GM23338 (cell line): ENCODE data around the gene MXRA7.

Experiments used
- CREB1 ChIP-seq: fragments of 250-450 bp; sonication (Bioruptor Pico); IDR thresholded peaks from 2 replicates; pipeline ENCODE4 v1.5.0; 2020; ENCODE audit warnings: low read depth, mild to moderate bottlenecking, moderate library complexity
- CTCF ChIP-seq, 2 experiments: fragments of 200-600 bp in 1 of 2; sonication (generic) in 1 of 2; conservative IDR thresholded peaks; 2 replicates each; pipeline versions ENCODE4 v1.5.1 to v1.6.1; 2016 to 2017; ENCODE audit warnings: antibody characterized with exemption in 2 of 2, low read depth in 2 of 2, mild to moderate bottlenecking in 2 of 2, moderate library complexity in 1 of 2
- ETS1 ChIP-seq: IDR thresholded peaks from 2 replicates; pipeline ENCODE4 v1.6.1; 2016; ENCODE audit warnings: antibody characterized with exemption
- EZH2 ChIP-seq: fragments of 200-600 bp; sonication (generic); IDR thresholded peaks from one replicate; pipeline ENCODE4 v1.8.0; 2017; ENCODE audit warnings: antibody characterized with exemption, mild to moderate bottlenecking, low read depth; ENCODE audit not compliant: unreplicated experiment
- EZH2phosphoT487 ChIP-seq: fragments of 200-600 bp; sonication (generic); IDR thresholded peaks from one replicate; pipeline ENCODE4 v1.8.1; 2018; ENCODE audit warnings: antibody characterized with exemption; ENCODE audit not compliant: unreplicated experiment
- JUNB ChIP-seq: IDR thresholded peaks from one replicate; pipeline ENCODE4 v1.6.1; 2016; ENCODE audit warnings: antibody characterized with exemption; ENCODE audit not compliant: unreplicated experiment
- NANOG ChIP-seq: IDR thresholded peaks from 2 replicates; pipeline ENCODE4 v1.6.1; 2016; ENCODE audit warnings: antibody characterized with exemption, borderline replicate concordance
- POLR2AphosphoS5 ChIP-seq: IDR thresholded peaks from 2 replicates; pipeline ENCODE4 v1.6.1; 2016; ENCODE audit warnings: antibody characterized with exemption, low read depth
- REST ChIP-seq: IDR thresholded peaks from one replicate; pipeline ENCODE4 v1.6.1; 2018; ENCODE audit warnings: antibody characterized with exemption; ENCODE audit not compliant: unreplicated experiment
- STAT1 ChIP-seq: IDR thresholded peaks from one replicate; pipeline ENCODE4 v1.6.1; 2016; ENCODE audit warnings: antibody characterized with exemption; ENCODE audit not compliant: unreplicated experiment
- ZNF114 ChIP-seq: fragments of 250-450 bp; sonication (Bioruptor Pico); IDR thresholded peaks from 2 replicates; pipeline ENCODE4 v1.5.0; 2020; ENCODE audit warnings: mild to moderate bottlenecking, moderate library complexity
- ZNF331 ChIP-seq: fragments of 250-450 bp; sonication (Bioruptor Pico); IDR thresholded peaks from 2 replicates; pipeline ENCODE4 v1.5.0; 2020; ENCODE audit warnings: low read depth, mild to moderate bottlenecking, moderate library complexity
- ZNF462 ChIP-seq: fragments of 250-450 bp; sonication (Bioruptor Pico); IDR thresholded peaks from 2 replicates; pipeline ENCODE4 v1.5.0; 2020; ENCODE audit warnings: mild to moderate bottlenecking, moderate library complexity

- no peak for TF ChIP-seq POLR2AphosphoS5
- TF ChIP-seq CTCF (conservative IDR thresholded peaks at IDR 0.05; ENCODE audit: low read depth in 2 of 2) = no peak
- no peak for TF ChIP-seq EZH2phosphoT487
- TF ChIP-seq EZH2 = no peak
- TF ChIP-seq CREB1 (CRISPR knock-in tag) = no peak
- no peak for TF ChIP-seq REST
- TF ChIP-seq ETS1 = no peak
- TF ChIP-seq ZNF114 (CRISPR knock-in tag) = no peak
- no peak for TF ChIP-seq NANOG
- TF ChIP-seq JUNB = no peak
- no peak for TF ChIP-seq ZNF462 (CRISPR knock-in tag)
- no peak for TF ChIP-seq ZNF331 (CRISPR knock-in tag)
- no peak for TF ChIP-seq STAT1
These were observed 67.1 kb downstream of the MXRA7 start, which contains the start of gene ST6GALNAC1 for GRCh38 chr17:76643553-76644148.
